ENCODE measurements around the gene ANK2.

ANK2 gene

DNA sequence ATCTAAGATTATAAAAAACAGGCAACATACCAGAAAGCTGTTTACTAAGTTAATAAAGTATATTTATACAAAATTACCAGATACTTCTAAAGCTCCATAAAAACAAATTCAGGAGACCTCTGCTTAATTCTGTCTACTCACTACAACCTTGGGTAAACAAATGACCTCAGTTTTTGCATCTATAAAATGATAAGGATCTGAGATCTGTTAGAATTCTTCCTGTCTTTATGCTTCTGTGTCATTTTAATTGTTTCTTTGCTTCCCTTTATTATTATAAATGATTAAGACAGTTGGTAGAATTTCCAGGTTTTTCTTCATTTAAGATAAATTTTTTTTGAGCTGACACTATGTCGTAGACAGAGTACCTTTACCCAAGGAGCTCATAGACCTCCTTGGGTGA lies 76.0 kb downstream of the ANK2 start:
- Histone ChIP-seq H3K9me3 (ENCODE audit: control insufficient read depth, insufficient read depth, low read length) (peaks cover 2% of the 10 kb centered on the region; the same call in 1 of the 2 replicates), H3K4me1 (ENCODE audit: insufficient read depth, low read length) (no peaks in the 10 kb centered on the region), H3K9ac (ENCODE audit: low read depth, low read length) (no peak overlapping the region), H3K36me3 (ENCODE audit: insufficient read depth, low read length) (no peaks in the 10 kb centered on the region)

DNA sequence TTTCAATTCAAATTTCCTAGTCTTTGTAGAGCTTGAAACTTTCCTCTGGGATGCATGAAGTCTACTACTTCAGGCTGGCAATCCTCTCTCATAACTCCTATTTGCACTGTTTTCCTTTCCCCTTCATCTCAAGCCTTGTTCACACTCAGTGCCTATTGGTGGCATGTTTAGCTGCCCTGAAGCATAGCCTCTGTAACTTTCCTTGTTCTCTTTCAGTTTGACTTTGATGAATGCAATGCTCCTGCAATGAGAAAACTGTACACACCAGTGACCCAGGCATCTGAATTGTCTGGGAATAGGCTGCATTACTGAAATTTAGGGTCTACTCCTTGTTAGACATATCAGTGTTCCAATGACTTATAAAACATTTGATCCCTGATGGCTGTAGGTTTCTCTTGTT lies 81.7 kb downstream of the ANK2 start:
- no peaks in the 10 kb centered on the region for H3K9me3 ChIP-seq (ENCODE audit: control insufficient read depth, insufficient read depth, low read length)
- H3K36me3 ChIP-seq (ENCODE audit: insufficient read depth, low read length), result no peaks in the 10 kb centered on the region
- H3K4me1 ChIP-seq (ENCODE audit: insufficient read depth, low read length), result no peaks in the 10 kb centered on the region
- no peak overlapping the region for H3K9ac ChIP-seq (ENCODE audit: low read depth, low read length)

DNA sequence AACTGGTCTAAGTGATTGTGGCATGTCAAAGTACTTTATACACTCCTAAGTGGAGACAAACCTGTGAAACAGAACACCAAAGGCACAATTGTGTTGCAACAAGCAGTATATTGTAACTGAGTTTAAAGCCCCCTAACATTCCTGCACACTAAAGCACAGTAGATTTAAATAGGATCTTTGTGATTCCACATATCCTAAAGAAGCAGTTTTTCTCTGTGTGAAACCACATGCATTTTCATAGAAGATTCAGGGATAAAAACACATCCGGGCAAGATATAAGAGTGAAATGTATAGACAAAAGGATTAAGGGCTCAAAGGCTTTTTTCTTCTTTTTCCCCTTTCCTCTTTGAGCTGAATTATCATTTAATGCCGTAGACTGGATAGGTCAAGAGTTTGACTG lies 82.2 kb downstream of the ANK2 start:
- no peak overlapping the region for H3K9ac ChIP-seq (ENCODE audit: low read depth, low read length)
- H3K4me1 ChIP-seq (ENCODE audit: insufficient read depth, low read length), result no peaks in the 10 kb centered on the region
- H3K9me3 ChIP-seq (ENCODE audit: control insufficient read depth, insufficient read depth, low read length), result no peaks in the 10 kb centered on the region
- no peaks in the 10 kb centered on the region for H3K36me3 ChIP-seq (ENCODE audit: insufficient read depth, low read length)

DNA sequence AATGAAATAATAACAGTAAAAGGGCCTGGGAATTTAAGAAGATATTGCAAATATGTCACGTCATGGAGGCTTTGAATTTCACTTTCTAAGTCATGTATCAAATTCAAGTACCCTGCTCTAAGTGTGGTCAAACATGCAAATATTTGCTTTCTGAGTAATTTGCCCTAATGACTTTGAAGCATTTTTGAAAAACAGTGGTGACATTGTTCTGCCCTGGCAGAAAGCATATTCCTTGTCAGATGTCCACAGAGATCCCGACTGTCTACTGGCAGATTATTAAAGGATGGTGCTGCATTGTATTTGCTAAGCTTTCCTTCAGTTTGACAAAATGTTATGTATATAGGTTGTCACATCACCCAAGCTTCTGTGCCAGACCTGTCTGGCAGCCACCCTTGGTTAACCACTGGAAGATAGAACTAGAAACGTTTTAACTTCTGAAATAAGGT lies 92.5 kb downstream of the ANK2 start:
- H3K4me1 ChIP-seq (ENCODE audit: insufficient read depth, low read length), result peaks cover 34% of the 10 kb centered on the region

DNA sequence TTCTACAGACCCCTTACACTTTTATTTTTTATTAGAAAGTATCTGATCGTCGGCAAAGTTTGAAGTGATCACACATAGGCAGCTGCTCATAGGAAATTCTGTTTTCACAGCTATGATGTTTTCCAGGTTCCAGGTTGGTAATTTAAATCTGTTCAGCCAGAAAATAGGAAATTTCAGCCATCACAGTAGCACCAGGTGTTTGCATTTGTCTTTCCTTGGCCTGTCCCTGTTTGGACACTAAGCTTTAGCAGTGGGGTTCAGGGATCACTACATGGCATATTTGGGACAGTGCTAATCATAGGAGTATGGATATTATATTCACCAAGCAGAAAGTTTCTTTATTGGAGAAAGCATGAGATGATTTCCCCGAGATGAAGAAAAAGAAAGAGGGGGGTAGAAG lies 92.9 kb downstream of the ANK2 start:
- Histone ChIP-seq H3K9ac (ENCODE audit: low read depth, low read length) (no peak overlapping the region), H3K4me1 (ENCODE audit: insufficient read depth, low read length) (peaks cover 34% of the 10 kb centered on the region)

More for the DNA sequence above, 92.5 kb downstream of the ANK2 start:
- H3K9me3 ChIP-seq (ENCODE audit: control insufficient read depth, insufficient read depth, low read length), result no peaks in the 10 kb centered on the region
- no peak overlapping the region for H3K9ac ChIP-seq (ENCODE audit: low read depth, low read length)
- no peaks in the 10 kb centered on the region for H3K36me3 ChIP-seq (ENCODE audit: insufficient read depth, low read length)

DNA sequence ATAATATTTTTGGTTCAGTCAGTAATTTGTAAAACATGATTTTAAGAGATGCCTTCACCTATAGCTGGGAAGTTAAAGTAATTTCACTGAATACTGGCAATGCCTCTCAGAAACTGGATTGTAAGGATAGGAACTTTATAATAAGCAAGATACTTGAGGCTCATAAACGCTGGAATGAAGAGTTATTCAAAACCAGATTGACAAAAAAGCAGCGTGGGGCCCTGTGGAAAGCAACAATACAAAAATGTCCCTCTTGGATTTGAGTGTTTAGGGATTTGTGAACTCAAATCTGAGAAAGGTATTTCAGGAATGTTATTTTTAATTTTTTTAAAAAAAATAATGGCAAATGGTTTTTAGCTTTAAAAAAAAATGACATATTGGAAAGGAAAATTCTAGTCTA lies 94.6 kb downstream of the ANK2 start:
- H3K4me1 ChIP-seq (ENCODE audit: insufficient read depth, low read length), result peaks cover 34% of the 10 kb centered on the region
- no peaks in the 10 kb centered on the region for H3K36me3 ChIP-seq (ENCODE audit: insufficient read depth, low read length)
- H3K9me3 ChIP-seq (ENCODE audit: control insufficient read depth, insufficient read depth, low read length), result no peaks in the 10 kb centered on the region
- H3K9ac ChIP-seq (ENCODE audit: low read depth, low read length), result no peak overlapping the region

More for the DNA sequence above, 92.9 kb downstream of the ANK2 start:
- Histone ChIP-seq H3K36me3 (ENCODE audit: insufficient read depth, low read length) (no peaks in the 10 kb centered on the region), H3K9me3 (ENCODE audit: control insufficient read depth, insufficient read depth, low read length) (no peaks in the 10 kb centered on the region)

DNA sequence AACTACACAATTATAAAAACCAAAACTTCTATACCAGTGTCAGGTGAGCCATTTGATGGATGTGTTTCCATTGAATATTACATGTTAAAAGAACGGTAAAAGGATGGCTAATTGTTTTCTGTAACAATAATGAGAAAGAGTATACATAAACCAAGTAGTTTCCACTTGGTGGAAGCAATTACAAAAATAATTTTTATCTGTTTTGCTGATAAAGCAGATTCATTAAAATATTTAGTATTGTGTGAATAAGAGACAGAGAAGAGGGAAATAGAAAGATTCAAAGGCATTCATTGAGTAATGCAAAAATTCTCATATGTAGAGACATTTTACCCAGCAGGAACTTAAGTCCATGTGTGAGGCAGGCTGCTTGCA lies 95.7 kb downstream of the ANK2 start:
- Histone ChIP-seq H3K4me1 (ENCODE audit: insufficient read depth, low read length) (peaks cover 34% of the 10 kb centered on the region), H3K36me3 (ENCODE audit: insufficient read depth, low read length) (no peaks in the 10 kb centered on the region), H3K9ac (ENCODE audit: low read depth, low read length) (no peak overlapping the region), H3K9me3 (ENCODE audit: control insufficient read depth, insufficient read depth, low read length) (no peaks in the 10 kb centered on the region)

DNA sequence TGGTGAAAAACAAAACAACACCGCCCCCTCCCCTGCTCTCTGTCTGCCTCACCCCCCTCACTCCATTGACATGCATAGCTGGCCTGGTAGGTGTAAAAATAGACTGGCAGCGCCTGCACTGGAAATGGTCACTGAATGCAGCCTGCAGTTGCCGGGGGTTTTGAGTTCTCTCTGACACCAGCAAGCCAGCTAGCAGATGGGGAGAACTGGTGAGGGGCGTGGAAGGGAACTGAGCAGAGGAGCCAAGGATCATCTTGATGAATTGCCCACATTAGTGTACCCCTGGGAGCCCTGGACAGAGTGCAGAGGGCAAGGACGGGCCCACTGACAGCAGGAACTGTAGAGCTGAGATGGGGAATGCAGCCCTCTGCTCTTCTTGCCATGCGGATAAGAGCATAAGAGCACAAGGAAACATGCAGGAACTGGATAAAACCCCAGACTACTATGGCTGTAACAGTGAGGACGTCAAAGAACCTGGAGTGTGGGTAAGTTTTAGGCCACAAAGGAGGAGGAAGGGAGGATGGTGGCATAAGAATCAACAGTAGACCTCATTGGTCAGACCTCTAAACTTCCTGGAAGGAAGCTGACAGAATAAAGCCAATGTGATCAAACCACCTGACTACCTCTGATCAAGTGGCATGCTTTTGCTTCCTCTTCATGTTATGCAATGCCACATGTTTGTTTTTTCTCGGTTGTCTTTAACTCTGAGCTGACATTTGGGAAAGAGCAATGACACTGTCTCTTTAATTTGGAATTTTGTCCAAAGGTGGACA lies 96.3 kb downstream of the ANK2 start:
- Histone ChIP-seq H3K36me3 (ENCODE audit: insufficient read depth, low read length) (no peaks in the 10 kb centered on the region; the same call in 1 of the 2 replicates), H3K9me3 (ENCODE audit: control insufficient read depth, insufficient read depth, low read length) (no peaks in the 10 kb centered on the region), H3K9ac (ENCODE audit: low read depth, low read length) (no peak overlapping the region), H3K4me1 (ENCODE audit: insufficient read depth, low read length) (peaks cover 34% of the 10 kb centered on the region)

DNA sequence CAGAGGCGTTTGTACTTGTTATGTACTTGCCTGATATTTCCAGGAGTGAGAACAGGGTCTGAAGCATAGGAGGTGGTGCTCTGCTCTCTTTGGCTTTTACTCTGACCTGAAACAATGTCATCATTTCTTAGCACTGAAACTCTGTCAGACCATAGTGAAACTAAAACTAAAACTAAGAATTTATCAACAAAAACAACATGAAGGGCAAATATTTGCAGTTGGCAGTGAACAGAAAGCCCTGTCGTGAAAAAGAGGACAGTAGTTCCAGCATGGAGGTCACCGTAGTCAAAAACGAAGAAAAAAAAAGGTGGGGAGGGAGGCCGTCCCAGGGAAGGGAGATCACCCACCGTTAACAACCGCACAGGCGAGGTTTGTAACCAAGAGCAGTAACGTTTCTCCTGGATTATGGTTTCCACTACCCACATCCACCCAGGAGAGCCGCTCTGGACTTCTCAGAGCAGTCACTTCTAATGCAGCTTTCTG lies 97.5 kb downstream of the ANK2 start:
- H3K9me3 ChIP-seq (ENCODE audit: control insufficient read depth, insufficient read depth, low read length), result no peaks in the 10 kb centered on the region
- H3K9ac ChIP-seq (ENCODE audit: low read depth, low read length), result no peak overlapping the region
- peaks cover 26% of the 10 kb centered on the region for H3K4me1 ChIP-seq (ENCODE audit: insufficient read depth, low read length)
- H3K36me3 ChIP-seq (ENCODE audit: insufficient read depth, low read length), result no peaks in the 10 kb centered on the region; the same call in 1 of the 2 replicates

DNA sequence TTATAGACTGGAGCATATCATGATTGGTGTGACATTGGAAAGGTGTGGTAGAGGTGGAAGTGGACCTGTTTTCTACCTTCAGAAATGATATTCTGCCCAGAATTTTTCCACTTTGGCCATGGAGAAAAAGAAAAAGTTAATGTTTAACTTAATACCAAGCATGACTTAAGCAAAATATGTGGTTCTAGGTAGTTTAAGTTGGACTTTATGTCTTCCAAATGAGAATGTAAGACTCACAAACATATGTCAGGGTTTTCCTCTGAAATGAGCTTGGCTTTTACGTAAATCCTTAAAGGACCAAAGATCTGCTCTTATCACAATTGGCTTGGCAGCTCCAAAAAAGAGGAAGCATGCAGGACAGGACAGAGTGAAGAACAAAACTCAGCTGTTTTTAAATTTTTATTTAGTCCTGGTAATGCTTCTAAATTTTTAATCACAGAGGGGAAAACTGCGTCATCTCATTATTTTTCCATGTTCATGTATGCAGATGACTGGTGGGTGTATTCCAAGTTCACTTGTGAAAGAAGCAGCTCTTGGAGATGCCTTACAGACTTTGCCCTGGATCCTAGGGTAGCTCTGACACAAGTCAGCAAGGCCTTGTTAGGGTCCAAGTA lies 98.2 kb downstream of the ANK2 start:
- no peaks in the 10 kb centered on the region for H3K9me3 ChIP-seq (ENCODE audit: control insufficient read depth, insufficient read depth, low read length)
- no peaks in the 10 kb centered on the region; the same call in 1 of the 2 replicates for H3K36me3 ChIP-seq (ENCODE audit: insufficient read depth, low read length)
- no peak overlapping the region for H3K9ac ChIP-seq (ENCODE audit: low read depth, low read length)
- H3K4me1 ChIP-seq (ENCODE audit: insufficient read depth, low read length), result peaks cover 21% of the 10 kb centered on the region

DNA sequence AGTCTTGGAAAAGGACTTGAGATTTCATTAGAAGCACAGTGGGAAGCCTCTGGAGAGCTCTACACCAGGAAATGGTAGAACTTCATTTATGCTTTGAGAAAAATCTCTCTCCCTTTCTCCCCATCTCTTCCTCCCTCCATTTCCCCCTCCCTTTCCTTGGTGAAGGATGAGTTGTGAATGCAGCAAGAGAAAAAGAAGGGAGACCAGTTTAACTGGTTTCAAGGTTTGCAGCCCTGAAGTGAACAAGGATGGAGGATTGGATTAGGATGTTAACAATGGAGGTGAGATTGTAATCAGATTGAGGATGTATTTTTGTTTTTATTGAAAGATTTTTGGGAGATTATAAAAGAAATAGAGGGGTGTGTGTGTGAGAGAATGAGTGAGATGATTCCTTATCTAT lies 99.5 kb downstream of the ANK2 start:
- Histone ChIP-seq H3K4me1 (ENCODE audit: insufficient read depth, low read length) (peaks cover 15% of the 10 kb centered on the region), H3K9ac (ENCODE audit: low read depth, low read length) (no peak overlapping the region), H3K9me3 (ENCODE audit: control insufficient read depth, insufficient read depth, low read length) (no peaks in the 10 kb centered on the region)

DNA sequence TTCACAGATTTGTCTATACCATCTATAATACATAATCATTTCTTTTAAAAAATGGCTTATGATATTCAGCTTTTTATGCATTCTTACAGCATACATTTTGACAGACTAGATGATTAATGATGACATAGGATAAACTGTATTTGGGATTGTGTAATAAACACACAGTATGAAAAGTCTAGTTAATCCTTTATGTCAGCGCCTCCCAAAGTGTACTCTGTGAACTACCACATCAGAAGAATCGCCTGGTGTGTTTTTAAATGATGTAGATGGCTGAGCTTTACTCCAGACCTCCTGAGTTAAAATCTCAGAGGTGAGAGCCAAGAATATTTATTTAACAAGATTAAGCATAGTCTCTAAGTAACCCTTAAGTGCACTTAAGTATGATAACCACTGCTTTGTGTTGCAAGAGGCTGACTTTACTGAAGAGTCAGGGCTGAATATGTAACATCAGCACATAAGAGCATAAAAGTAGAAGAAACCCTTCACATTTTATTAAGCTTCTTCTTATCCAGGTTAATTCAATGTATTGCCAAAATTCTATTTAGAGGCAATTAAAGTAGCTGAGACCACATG lies 104.2 kb downstream of the ANK2 start:
- no peaks in the 10 kb centered on the region; the same call in 1 of the 2 replicates for H3K36me3 ChIP-seq (ENCODE audit: insufficient read depth, low read length)
- no peaks in the 10 kb centered on the region for H3K4me1 ChIP-seq (ENCODE audit: insufficient read depth, low read length)
- H3K9me3 ChIP-seq (ENCODE audit: control insufficient read depth, insufficient read depth, low read length), result no peaks in the 10 kb centered on the region
- no peak overlapping the region for H3K9ac ChIP-seq (ENCODE audit: low read depth, low read length)

More for the DNA sequence above, 99.5 kb downstream of the ANK2 start:
- no peaks in the 10 kb centered on the region; the same call in 1 of the 2 replicates for H3K36me3 ChIP-seq (ENCODE audit: insufficient read depth, low read length)

DNA sequence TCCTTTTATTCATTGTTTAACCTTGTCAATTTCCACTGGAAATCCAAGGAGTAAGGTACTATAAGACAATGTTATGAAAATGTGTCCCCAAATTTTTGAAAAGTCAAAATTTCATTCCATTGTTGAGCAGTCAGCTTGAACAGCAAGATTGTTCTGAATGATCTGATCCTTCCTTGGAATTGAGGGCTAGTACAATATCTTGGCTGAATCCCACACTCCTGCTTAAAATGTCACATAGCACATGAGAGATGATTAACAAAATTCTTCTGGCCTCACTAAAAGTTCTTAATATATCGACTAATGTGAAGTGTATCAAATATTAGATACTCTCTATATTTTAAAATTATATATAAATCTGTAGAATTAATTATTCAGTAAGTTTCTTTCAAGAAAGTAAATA lies 104.8 kb downstream of the ANK2 start:
- Histone ChIP-seq H3K9ac (ENCODE audit: low read depth, low read length) (no peak overlapping the region), H3K4me1 (ENCODE audit: insufficient read depth, low read length) (no peaks in the 10 kb centered on the region), H3K9me3 (ENCODE audit: control insufficient read depth, insufficient read depth, low read length) (no peaks in the 10 kb centered on the region), H3K36me3 (ENCODE audit: insufficient read depth, low read length) (no peaks in the 10 kb centered on the region; the same call in 1 of the 2 replicates)

DNA sequence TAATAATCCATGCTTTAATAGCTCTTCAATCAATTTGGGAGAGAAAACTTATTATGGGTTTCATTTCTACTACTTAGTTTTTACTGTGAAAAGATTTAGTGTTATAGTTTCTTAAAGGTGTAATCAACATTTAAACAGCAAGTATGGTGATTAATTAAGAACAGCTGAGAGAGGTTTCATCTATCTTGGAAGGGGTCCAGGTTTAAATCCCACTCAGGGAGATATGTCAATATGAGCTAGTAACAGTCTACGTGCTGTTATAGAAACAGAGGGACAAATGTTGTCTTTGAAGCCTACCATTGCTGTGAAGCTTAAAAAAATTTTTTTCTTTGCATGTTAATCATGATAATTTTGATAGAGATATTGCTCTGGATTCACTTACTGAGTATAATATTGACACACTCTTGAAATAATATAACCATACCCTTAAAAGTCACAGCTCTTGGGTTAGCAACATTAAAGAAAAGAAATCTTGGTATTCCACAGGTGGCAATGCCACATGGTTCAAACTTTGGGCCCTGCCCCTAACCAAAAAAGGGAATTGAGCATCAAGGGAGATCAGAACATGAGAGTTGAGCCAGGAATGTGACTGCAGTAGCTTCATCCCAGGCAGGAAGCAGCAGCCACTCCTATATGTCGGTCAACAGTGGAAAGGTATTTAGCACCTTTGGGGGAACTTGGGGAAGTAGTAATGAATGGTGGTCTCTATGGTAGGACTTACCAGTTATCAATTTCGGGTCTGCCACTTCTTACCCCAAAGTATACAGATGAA lies 107.8 kb downstream of the ANK2 start:
- Histone ChIP-seq H3K4me1 (ENCODE audit: insufficient read depth, low read length) (no peaks in the 10 kb centered on the region), H3K9ac (ENCODE audit: low read depth, low read length) (no peak overlapping the region), H3K9me3 (ENCODE audit: control insufficient read depth, insufficient read depth, low read length) (no peaks in the 10 kb centered on the region), H3K36me3 (ENCODE audit: insufficient read depth, low read length) (no peaks in the 10 kb centered on the region)
